PC-3 (cell line): ENCODE measurements around the gene ANKRD52.

Source experiments
- EZH2 ChIP-seq: fragments of 300-600 bp; sonication (generic); IDR thresholded peaks from one replicate; pipeline ENCODE4 v1.6.1; 2017; ENCODE audit warnings: antibody characterized with exemption, mild to moderate bottlenecking, low read length; ENCODE audit not compliant: unreplicated experiment
- EZH2phosphoT487 ChIP-seq: fragments of 300-600 bp; sonication (generic); IDR thresholded peaks from 2 replicates; pipeline ENCODE4 v1.6.1; 2018; ENCODE audit warnings: mild to moderate bottlenecking, antibody characterized with exemption, low read length, borderline replicate concordance
- TF ChIP-seq, protein P1 (sequence below): fragments of 300-600 bp; sonication (generic); conservative IDR thresholded peaks from 2 replicates; pipeline ENCODE4 v1.5.1; 2017; ENCODE audit warnings: antibody characterized with exemption, low read depth, mild to moderate bottlenecking, low read length

DNA sequence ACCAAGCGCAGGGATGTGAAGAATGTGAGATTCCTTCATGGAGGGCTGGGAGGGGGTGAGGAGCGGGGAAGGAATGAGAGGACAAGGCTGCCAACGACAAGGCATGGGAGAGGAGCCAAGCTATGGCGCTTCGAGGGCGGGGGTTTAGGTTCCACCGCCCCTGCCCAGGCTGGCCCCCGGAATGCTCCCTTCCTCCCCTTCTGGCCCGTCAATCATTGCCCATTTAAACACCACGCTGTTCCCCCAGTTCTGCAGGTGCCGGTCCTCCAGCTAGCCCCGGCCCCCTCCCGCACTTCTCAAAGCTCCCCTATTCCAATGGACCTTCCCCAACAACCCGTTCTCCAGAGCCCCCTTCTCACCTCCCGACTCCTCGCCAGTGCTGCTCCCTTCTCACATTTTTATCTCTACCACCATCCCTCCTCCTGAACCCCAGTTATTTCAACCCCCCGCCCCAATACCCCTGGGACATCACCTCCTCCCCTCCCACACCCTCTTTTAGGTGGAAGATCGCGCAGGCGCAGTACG, 36.9 kb downstream of the ANKRD52 start:
- TF ChIP-seq, protein P1, sequence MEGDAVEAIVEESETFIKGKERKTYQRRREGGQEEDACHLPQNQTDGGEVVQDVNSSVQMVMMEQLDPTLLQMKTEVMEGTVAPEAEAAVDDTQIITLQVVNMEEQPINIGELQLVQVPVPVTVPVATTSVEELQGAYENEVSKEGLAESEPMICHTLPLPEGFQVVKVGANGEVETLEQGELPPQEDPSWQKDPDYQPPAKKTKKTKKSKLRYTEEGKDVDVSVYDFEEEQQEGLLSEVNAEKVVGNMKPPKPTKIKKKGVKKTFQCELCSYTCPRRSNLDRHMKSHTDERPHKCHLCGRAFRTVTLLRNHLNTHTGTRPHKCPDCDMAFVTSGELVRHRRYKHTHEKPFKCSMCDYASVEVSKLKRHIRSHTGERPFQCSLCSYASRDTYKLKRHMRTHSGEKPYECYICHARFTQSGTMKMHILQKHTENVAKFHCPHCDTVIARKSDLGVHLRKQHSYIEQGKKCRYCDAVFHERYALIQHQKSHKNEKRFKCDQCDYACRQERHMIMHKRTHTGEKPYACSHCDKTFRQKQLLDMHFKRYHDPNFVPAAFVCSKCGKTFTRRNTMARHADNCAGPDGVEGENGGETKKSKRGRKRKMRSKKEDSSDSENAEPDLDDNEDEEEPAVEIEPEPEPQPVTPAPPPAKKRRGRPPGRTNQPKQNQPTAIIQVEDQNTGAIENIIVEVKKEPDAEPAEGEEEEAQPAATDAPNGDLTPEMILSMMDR = no peak
- TF ChIP-seq EZH2 (no peak), EZH2phosphoT487 (no peak)
